Cardiac septum (tissue), 1 donor: ENCODE results near the gene RAP2B. TPM values are rescaled to one million over a fixed set of nuclear protein-coding genes. Genes with fewer than 3 reads are reported as not detected.
A peak's percentile ranks its signal among the peaks of the same experiment; 100 is the strongest.
"Not testable (repeated sequence)": the region's sequence is repeated elsewhere in the genome, so short reads cannot be mapped to it uniquely, and the experiment has no call there.

ENCODE experiments used
- DNase-seq: peaks from one replicate; pipeline ENCODE4 v3.0.0-alpha.2; 2020; ENCODE audit warnings: low spot score
- intact Hi-C: fragments of 100-400 bp; cut with DNase I; formaldehyde crosslinking; loops from one replicate; pipeline ENCODE4 v1.14.0; 2022
- long read RNA-seq: library from polyadenylated mRNA; unstranded; transcript quantifications from one replicate; pipeline ENCODE4 v2.0.0, GENCODE V29; 2021
- total RNA-seq: library from RNA; stranded (reverse); fragmentation: NEBNext Ultra II Directional; extraction: Animal tissue kit (Norgen Biotek cat#: 25700); gene quantifications from one replicate; pipeline ENCODE4 v1.2.1, GENCODE V29; 2021
- donor health status: DM: no; HTN: no; CAD: no.

RAP2B gene
- total RNA-seq: 4.7 TPM
- long read RNA-seq, full-length matches to known transcripts: 6 of 6 reads
- long read RNA-seq, partial matches to known transcripts: 0 of 6 reads
- long read RNA-seq, other reads (novel, unspliced or antisense): 0 of 6 reads

GRCh38 chr3:153161714-153162512 is at the start of gene RAP2B:
Gene RAP2B, plus strand, starts transcription at chr3:153162226. Its CDS starts 468 bp downstream, at chr3:153162694.
- intact Hi-C loops: loop anchor here (1.0 to 10.0 kb wide), 4 partner anchors 120 to 463 kb away; no protein-coding TSS in a partner anchor
- DNase-seq: peak; percentile 99

- DNase-seq: no peak
- intact Hi-C loops: no loop called here
Observed at GRCh38 chr3:153113541-153113940, 48.5 kb upstream of the RAP2B start.

GRCh38 chr3:153114270-153114669 is 47.8 kb upstream of the RAP2B start:
- DNase-seq, intact Hi-C loops: not testable (repeated sequence)

- intact Hi-C loops: no loop called here
- no peak for DNase-seq
Observed at GRCh38 chr3:153115326-153115725, 46.7 kb upstream of the RAP2B start.

GRCh38 chr3:153127788-153128187 is 34.2 kb upstream of the RAP2B start:
- no peak for DNase-seq
- intact Hi-C loops: no loop called here

GRCh38 chr3:153129426-153129825 is 32.6 kb upstream of the RAP2B start:
- intact Hi-C loops: no loop called here
- no peak for DNase-seq

- DNase-seq: no peak
- intact Hi-C loops: no loop called here
Observed at GRCh38 chr3:153129866-153130265, 32.2 kb upstream of the RAP2B start.

- DNase-seq: no peak
- intact Hi-C loops: no loop called here
Observed at GRCh38 chr3:153130312-153130977, 31.6 kb upstream of the RAP2B start.

GRCh38 chr3:153137626-153138025 is 24.4 kb upstream of the RAP2B start:
- DNase-seq: no peak
- intact Hi-C loops: no loop called here

- DNase-seq: no peak
- intact Hi-C loops: no loop called here
Observed at GRCh38 chr3:153138276-153139210, 23.5 kb upstream of the RAP2B start.

- intact Hi-C loops: no loop called here
- DNase-seq: no peak
Observed at GRCh38 chr3:153142961-153143360, 19.1 kb upstream of the RAP2B start.

GRCh38 chr3:153144071-153144470 is 18.0 kb upstream of the RAP2B start:
- no peak for DNase-seq
- intact Hi-C loops: no loop called here

GRCh38 chr3:153144779-153145178 is 17.2 kb upstream of the RAP2B start:
- intact Hi-C loops: no loop called here
- no peak for DNase-seq

GRCh38 chr3:153145454-153145853 is 16.6 kb upstream of the RAP2B start:
- intact Hi-C loops: no loop called here

GRCh38 chr3:153146191-153147053 is 15.6 kb upstream of the RAP2B start:
- DNase-seq: no peak
- intact Hi-C loops: no loop called here

More at GRCh38 chr3:153145454-153145853, 16.6 kb upstream of the RAP2B start:
- no peak for DNase-seq

GRCh38 chr3:153150991-153151390 is 11.0 kb upstream of the RAP2B start:
- no peak for DNase-seq
- intact Hi-C loops: no loop called here

- DNase-seq, intact Hi-C loops: not testable (repeated sequence)
Observed at GRCh38 chr3:153155786-153156185, 6.2 kb upstream of the RAP2B start.

- intact Hi-C loops: no loop called here
Observed at GRCh38 chr3:153158189-153158588, 3.8 kb upstream of the RAP2B start.

More at GRCh38 chr3:153158189-153158588, 3.8 kb upstream of the RAP2B start:
- no peak for DNase-seq
